Measurements from ENCODE around the gene MCF2L.
A peak's percentile ranks its signal among the peaks of the same experiment; 100 is the strongest.
"Not testable (repeated sequence)": the region's sequence is repeated elsewhere in the genome, so short reads cannot be mapped to it uniquely, and the experiment has no call there.

The MCF2L gene

GRCh38 chr13:113099142-113099541 is 130.1 kb downstream of the MCF2L start:
- DNase-seq (ENCODE audit: extremely low spot score, insufficient read length, low read depth) (no peak), FAIRE-seq (no peak)

- FAIRE-seq; DNase-seq (ENCODE audit: extremely low spot score, insufficient read length, low read depth): not testable (repeated sequence)
Measured at GRCh38 chr13:113102302-113102701, 133.3 kb downstream of the MCF2L start.

GRCh38 chr13:113102727-113103126 is 133.7 kb downstream of the MCF2L start:
- DNase-seq (ENCODE audit: extremely low spot score, insufficient read length, low read depth) (no peak), FAIRE-seq (no peak)

GRCh38 chr13:113103646-113104045 is 134.6 kb downstream of the MCF2L start:
- no peak for DNase-seq (ENCODE audit: extremely low spot score, insufficient read length, low read depth)
- no peak for FAIRE-seq

- FAIRE-seq (no peak), DNase-seq (ENCODE audit: extremely low spot score, insufficient read length, low read depth) (no peak)
Measured at GRCh38 chr13:113105032-113105920, 136.3 kb downstream of the MCF2L start, which contains the start of gene F7. TSS of gene F7 (plus strand) at chr13:113105791. CDS start at chr13:113105842, 51 bp downstream.

- no peak for DNase-seq (ENCODE audit: extremely low spot score, insufficient read length, low read depth)
- no peak for FAIRE-seq
Measured at GRCh38 chr13:113105921-113106452, 137.0 kb downstream of the MCF2L start.

GRCh38 chr13:113106711-113107351 is 137.8 kb downstream of the MCF2L start:
- FAIRE-seq (no peak), DNase-seq (ENCODE audit: extremely low spot score, insufficient read length, low read depth) (no peak)

GRCh38 chr13:113108521-113108920 is 139.5 kb downstream of the MCF2L start:
- not testable (repeated sequence) for FAIRE-seq

GRCh38 chr13:113109151-113110047 is 140.4 kb downstream of the MCF2L start:
- FAIRE-seq (no peak), DNase-seq (ENCODE audit: extremely low spot score, insufficient read length, low read depth) (no peak)

More at GRCh38 chr13:113108521-113108920, 139.5 kb downstream of the MCF2L start:
- not testable (repeated sequence) for DNase-seq (ENCODE audit: extremely low spot score, insufficient read length, low read depth)

GRCh38 chr13:113110048-113110851 is 141.2 kb downstream of the MCF2L start:
- FAIRE-seq (no peak), DNase-seq (ENCODE audit: extremely low spot score, insufficient read length, low read depth) (no peak)

GRCh38 chr13:113110852-113111315 is 141.9 kb downstream of the MCF2L start:
- FAIRE-seq = no peak
- no peak for DNase-seq (ENCODE audit: extremely low spot score, insufficient read length, low read depth)

- not testable (repeated sequence) for DNase-seq (ENCODE audit: extremely low spot score, insufficient read length, low read depth); FAIRE-seq
Measured at GRCh38 chr13:113111821-113112220, 142.8 kb downstream of the MCF2L start.

- FAIRE-seq; DNase-seq (ENCODE audit: extremely low spot score, insufficient read length, low read depth): not testable (repeated sequence)
Measured at GRCh38 chr13:113112475-113112874, 143.5 kb downstream of the MCF2L start.

GRCh38 chr13:113112893-113113845 is 144.2 kb downstream of the MCF2L start:
- peak; percentile 33 for FAIRE-seq
- DNase-seq (ENCODE audit: extremely low spot score, insufficient read length, low read depth) = no peak

- FAIRE-seq = no peak
- DNase-seq (ENCODE audit: extremely low spot score, insufficient read length, low read depth) = no peak
Measured at GRCh38 chr13:113113846-113114271, 144.8 kb downstream of the MCF2L start.

- DNase-seq (ENCODE audit: extremely low spot score, insufficient read length, low read depth) (no peak), FAIRE-seq (no peak)
Measured at GRCh38 chr13:113114511-113115362, 145.7 kb downstream of the MCF2L start.
